Stomach smooth muscle (tissue), 2 donors: Measurements from ENCODE around the gene GBF1.
A peak's percentile ranks its signal among the peaks of the same experiment; 100 is the strongest.

Experiments
- H3K27ac ChIP-seq: one replicate; pipeline ENCODE4 v1.7.0; 2013; ENCODE audit warnings: mild to moderate bottlenecking, low read length, inconsistent platforms
- H3K27me3 ChIP-seq, 2 donors: one replicate each; pipeline ENCODE4 v1.7.0; 2013; ENCODE audit warnings: low read length in 2 of 2; ENCODE audit not compliant: insufficient read depth in 2 of 2, control insufficient read depth in 1 of 2
- H3K36me3 ChIP-seq, 2 donors: one replicate each; pipeline ENCODE4 v1.7.0; 2013; ENCODE audit warnings: low read length in 2 of 2; ENCODE audit not compliant: control insufficient read depth in 2 of 2, insufficient read depth in 2 of 2
- H3K4me1 ChIP-seq: one replicate; pipeline ENCODE4 v1.7.0; 2013; ENCODE audit warnings: low read length; ENCODE audit not compliant: control insufficient read depth, insufficient read depth
- H3K4me3 ChIP-seq, 2 donors: one replicate each; pipeline ENCODE4 v1.7.0; 2013; ENCODE audit warnings: low read length in 2 of 2
- H3K9ac ChIP-seq, 2 donors: one replicate each; pipeline ENCODE4 v1.7.0; 2013; ENCODE audit warnings: low read length in 2 of 2, mild to moderate bottlenecking in 1 of 2
- H3K9me3 ChIP-seq, 2 donors: one replicate each; pipeline ENCODE4 v1.7.0; 2013; ENCODE audit warnings: low read length in 2 of 2; ENCODE audit not compliant: control insufficient read depth in 2 of 2
- donor health status: healthy.
- donor health status: Pancreatic carcinoma.

GBF1 gene

GRCh38 chr10:102268375-102268888 is 23.1 kb downstream of the GBF1 start:
- Histone ChIP-seq H3K9me3 (no peaks in the 10 kb centered on the region), H3K4me1 (peaks cover 5% of the 10 kb centered on the region), H3K27me3 (no peaks in the 10 kb centered on the region), H3K4me3 (peak overlapping the region in 1 of 2 donors; percentile 34), H3K9ac (peak overlapping the region in 1 of 2 donors; percentile 10), H3K36me3 (peaks cover 0 to 5% of the 10 kb centered on the region in 2 donors), H3K27ac (no peak overlapping the region)

GRCh38 chr10:102269017-102269416 is 23.7 kb downstream of the GBF1 start:
- Histone ChIP-seq H3K4me1 (peaks cover 5% of the 10 kb centered on the region), H3K27ac (no peak overlapping the region), H3K9me3 (no peaks in the 10 kb centered on the region), H3K27me3 (no peaks in the 10 kb centered on the region), H3K9ac (no peak overlapping the region), H3K36me3 (peaks cover 0 to 5% of the 10 kb centered on the region in 2 donors), H3K4me3 (no peak overlapping the region)

- Histone ChIP-seq H3K27ac (no peak overlapping the region), H3K9me3 (no peaks in the 10 kb centered on the region), H3K4me3 (no peak overlapping the region), H3K36me3 (peaks cover 0 to 1% of the 10 kb centered on the region in 2 donors), H3K27me3 (no peaks in the 10 kb centered on the region), H3K9ac (no peak overlapping the region), H3K4me1 (no peaks in the 10 kb centered on the region)
Measured at GRCh38 chr10:102274062-102274461, 28.7 kb downstream of the GBF1 start.

GRCh38 chr10:102275343-102275742 is 30.0 kb downstream of the GBF1 start:
- no peaks in the 10 kb centered on the region for H3K27me3 ChIP-seq
- no peak overlapping the region for H3K4me3 ChIP-seq
- H3K9ac ChIP-seq: no peak overlapping the region
- H3K4me1 ChIP-seq: peaks cover 5% of the 10 kb centered on the region
- H3K27ac ChIP-seq: no peak overlapping the region
- no peaks in the 10 kb centered on the region for H3K36me3 ChIP-seq
- H3K9me3 ChIP-seq: no peaks in the 10 kb centered on the region

- H3K4me3 ChIP-seq: no peak overlapping the region
- no peaks in the 10 kb centered on the region for H3K36me3 ChIP-seq
- no peaks in the 10 kb centered on the region for H3K9me3 ChIP-seq
- H3K27me3 ChIP-seq: no peaks in the 10 kb centered on the region
- peaks cover 9% of the 10 kb centered on the region for H3K4me1 ChIP-seq
- no peak overlapping the region for H3K27ac ChIP-seq
- H3K9ac ChIP-seq: no peak overlapping the region
Measured at GRCh38 chr10:102279104-102279503, 33.8 kb downstream of the GBF1 start.

- peak overlapping the region; percentile 6 to 35 for H3K9ac ChIP-seq
- H3K9me3 ChIP-seq: no peaks in the 10 kb centered on the region
- H3K36me3 ChIP-seq: no peaks in the 10 kb centered on the region
- peak overlapping the region; percentile 17 to 50 for H3K4me3 ChIP-seq
- peaks cover 9% of the 10 kb centered on the region for H3K4me1 ChIP-seq
- no peaks in the 10 kb centered on the region for H3K27me3 ChIP-seq
- no peak overlapping the region for H3K27ac ChIP-seq
Measured at GRCh38 chr10:102280397-102281101, 35.2 kb downstream of the GBF1 start.

GRCh38 chr10:102281102-102281487 is 35.8 kb downstream of the GBF1 start:
- no peaks in the 10 kb centered on the region for H3K27me3 ChIP-seq
- peak overlapping the region; percentile 17 to 50 for H3K4me3 ChIP-seq
- peak overlapping the region; percentile 6 to 35 for H3K9ac ChIP-seq
- H3K9me3 ChIP-seq: no peaks in the 10 kb centered on the region
- no peak overlapping the region for H3K27ac ChIP-seq
- peaks cover 9% of the 10 kb centered on the region for H3K4me1 ChIP-seq
- H3K36me3 ChIP-seq: no peaks in the 10 kb centered on the region

- Histone ChIP-seq H3K36me3 (no peaks in the 10 kb centered on the region), H3K9ac (no peak overlapping the region), H3K27me3 (no peaks in the 10 kb centered on the region), H3K27ac (no peak overlapping the region), H3K4me1 (peaks cover 9% of the 10 kb centered on the region), H3K4me3 (no peak overlapping the region), H3K9me3 (no peaks in the 10 kb centered on the region)
Measured at GRCh38 chr10:102283488-102283887, 38.2 kb downstream of the GBF1 start.

GRCh38 chr10:102283890-102284289 is 38.6 kb downstream of the GBF1 start:
- Histone ChIP-seq H3K9ac (no peak overlapping the region), H3K9me3 (no peaks in the 10 kb centered on the region), H3K27ac (no peak overlapping the region), H3K27me3 (no peaks in the 10 kb centered on the region), H3K4me1 (peaks cover 9% of the 10 kb centered on the region), H3K4me3 (no peak overlapping the region), H3K36me3 (no peaks in the 10 kb centered on the region)

- H3K4me1 ChIP-seq: peaks cover 9% of the 10 kb centered on the region
- H3K27ac ChIP-seq: no peak overlapping the region
Measured at GRCh38 chr10:102284531-102284930, 39.2 kb downstream of the GBF1 start.

GRCh38 chr10:102285133-102285532 is 39.8 kb downstream of the GBF1 start:
- Histone ChIP-seq H3K9ac (no peak overlapping the region), H3K9me3 (no peaks in the 10 kb centered on the region), H3K4me1 (peaks cover 6% of the 10 kb centered on the region), H3K27me3 (no peaks in the 10 kb centered on the region), H3K27ac (no peak overlapping the region), H3K36me3 (no peaks in the 10 kb centered on the region), H3K4me3 (no peak overlapping the region)

More at GRCh38 chr10:102284531-102284930, 39.2 kb downstream of the GBF1 start:
- Histone ChIP-seq H3K27me3 (no peaks in the 10 kb centered on the region), H3K4me3 (no peak overlapping the region), H3K9me3 (no peaks in the 10 kb centered on the region), H3K36me3 (no peaks in the 10 kb centered on the region), H3K9ac (no peak overlapping the region)
